Measurements from ENCODE around the gene ITGB5.

DNA sequence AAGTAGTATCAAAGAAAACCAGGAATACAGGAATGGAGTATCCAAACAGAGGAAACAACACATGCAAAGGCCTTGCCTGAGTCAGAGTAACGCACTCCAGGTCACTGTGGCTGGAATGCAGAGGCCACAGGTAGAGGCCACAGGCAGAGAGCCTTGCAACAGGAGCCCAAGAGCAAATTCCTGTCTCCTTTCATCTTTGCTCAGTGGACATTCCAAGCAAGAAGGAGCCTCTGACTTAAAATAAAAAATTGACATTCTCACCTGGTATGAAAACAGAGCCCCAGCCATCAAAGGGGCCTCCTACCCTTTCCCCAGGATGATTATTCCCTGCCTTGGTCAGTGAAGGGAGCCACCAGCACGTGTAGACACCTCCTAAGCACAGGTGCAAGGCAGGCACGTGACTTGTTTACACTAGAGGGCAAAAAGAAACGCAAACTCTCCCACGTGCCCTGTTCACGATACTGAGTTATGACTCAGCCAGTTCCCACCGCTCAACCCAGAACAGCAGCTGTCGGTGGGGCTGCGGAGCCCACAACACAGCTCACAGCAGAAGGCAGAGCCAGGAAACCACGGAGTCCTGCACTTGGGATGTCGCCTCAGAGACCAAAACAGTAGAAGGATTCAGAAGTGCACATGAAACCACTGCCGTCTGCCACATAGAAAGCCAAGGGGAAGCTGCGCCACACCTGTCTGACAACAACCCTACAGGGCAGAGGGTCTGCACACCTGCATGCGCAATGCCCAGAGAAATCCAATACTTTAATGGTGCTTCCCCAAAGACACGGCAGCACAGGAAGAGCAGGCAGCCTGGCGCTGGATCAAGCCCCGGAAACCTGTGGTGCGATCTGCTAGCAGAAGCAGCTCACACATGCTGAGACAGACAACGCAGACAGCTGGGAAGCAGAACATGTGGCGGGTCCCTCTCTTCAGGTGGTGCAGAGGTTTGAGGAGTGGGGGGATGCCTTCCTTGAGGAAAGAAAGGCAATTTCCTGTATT lies 52.1 kb downstream of the ITGB5 start:
- TF ChIP-seq CTCF (IDR thresholded peaks at IDR 0.05; ENCODE audit: insufficient read depth, low read depth, low read length) (no peak), EZH2 (IDR thresholded peaks at IDR 0.05; ENCODE audit: insufficient read depth, low read length) (no peak)
